ENCODE measurements around the gene ACOX1.

ACOX1 gene

DNA sequence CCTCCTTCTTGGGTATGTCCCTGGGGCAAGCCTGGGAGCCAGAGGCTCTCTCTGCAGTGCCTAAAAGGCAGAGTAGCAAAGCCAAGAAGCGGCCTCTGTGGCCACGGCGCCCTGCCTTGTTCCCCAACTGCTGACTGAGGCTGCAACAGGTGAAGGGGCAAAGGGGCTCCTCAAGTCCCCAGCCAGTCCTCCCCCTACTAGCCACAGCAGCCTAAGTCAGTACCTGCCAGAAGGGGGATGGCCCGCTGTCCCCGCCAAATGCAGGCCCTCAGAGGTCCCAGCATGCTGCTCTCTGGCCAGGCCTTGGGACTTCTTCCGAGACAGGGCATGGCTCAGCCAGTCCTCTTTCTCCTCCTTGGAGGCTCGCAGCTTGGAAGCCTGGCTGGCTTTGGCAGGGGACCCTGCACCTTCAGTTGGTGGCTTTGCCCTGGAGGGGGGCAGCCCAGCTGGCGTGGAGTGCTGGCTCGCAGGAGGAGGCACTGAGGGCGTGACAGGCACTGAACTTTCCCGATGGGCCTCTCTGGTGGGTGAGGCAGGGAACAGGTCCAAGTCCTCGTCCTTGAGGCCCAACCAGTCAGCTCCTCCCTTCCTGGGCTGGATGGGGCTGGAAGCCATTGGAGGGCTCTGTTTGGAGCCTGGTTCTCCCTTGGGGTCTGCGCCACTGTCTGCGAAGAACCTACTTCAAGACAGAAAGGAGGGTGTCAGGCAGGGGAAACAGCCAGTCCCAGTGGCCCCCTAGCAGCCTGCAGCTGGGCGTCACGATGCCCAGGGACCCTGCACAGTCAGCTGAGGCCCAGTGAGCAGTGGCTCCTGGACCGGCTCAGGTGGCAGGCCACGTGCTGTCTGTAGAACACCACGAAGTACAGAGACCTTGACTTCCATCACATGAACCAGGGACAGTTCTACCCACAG lies 55.7 kb downstream of the ACOX1 start:
- Histone ChIP-seq H3K27me3 (ENCODE audit: insufficient read depth, poor library complexity, severe bottlenecking) (no peaks in the 10 kb centered on the region), H3K4me3 (replicated peaks; ENCODE audit: insufficient read depth, low read length) (no peak overlapping the region), H3K27ac (replicated peaks) (no peak overlapping the region)
- DNase-seq (ENCODE audit: low read depth in 1 of 2, low spot score in 1 of 2): no peak
- no peak for TF ChIP-seq CTCF (IDR thresholded peaks at IDR 0.05; ENCODE audit: insufficient read depth, low read length)
- no peak for TF ChIP-seq REST (IDR thresholded peaks at IDR 0.05; ENCODE audit: insufficient replicate concordance, low read depth)
- no peak for TF ChIP-seq SPI1 (IDR thresholded peaks at IDR 0.05; ENCODE audit: borderline replicate concordance, low read depth)

DNA sequence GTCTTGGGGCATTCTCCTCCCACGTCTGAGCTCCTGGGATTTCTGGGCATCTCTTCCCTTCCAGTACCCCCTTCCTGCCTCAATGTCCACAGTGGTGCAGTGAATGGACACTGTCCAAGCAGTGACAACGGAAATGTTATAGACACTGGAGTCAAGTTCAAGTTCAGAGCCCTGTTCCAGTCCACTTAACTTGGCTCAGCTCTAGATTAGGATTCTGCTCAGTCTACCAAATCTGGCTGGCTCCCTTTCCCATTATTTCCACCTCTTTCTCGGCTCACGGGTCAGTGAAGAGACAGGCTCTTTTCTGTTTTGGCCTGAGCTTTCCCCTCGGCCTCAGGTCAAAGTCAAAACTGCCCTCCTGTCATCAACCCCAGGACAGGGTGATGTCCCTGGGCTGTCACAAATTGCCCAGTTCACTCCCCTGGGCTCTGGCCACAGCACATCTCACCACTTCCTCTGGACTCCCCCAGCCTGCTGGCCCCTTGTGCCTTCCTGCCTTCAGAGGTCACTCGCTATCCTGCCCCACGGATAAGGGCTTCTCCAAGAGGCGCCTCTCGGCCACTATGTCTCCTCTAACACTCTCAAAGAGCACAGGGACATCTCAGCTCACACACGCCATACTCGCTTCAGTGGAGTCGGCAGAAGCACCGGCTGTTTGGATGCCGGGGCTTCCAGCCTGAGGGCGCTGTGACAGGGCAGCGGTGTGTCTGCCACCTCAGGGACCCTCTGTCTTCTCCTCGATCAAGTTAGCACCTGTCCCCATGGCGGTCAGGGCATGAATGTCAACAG lies 56.6 kb downstream of the ACOX1 start:
- Histone ChIP-seq H3K4me3 (replicated peaks; ENCODE audit: insufficient read depth, low read length) (no peak overlapping the region), H3K27me3 (ENCODE audit: insufficient read depth, poor library complexity, severe bottlenecking) (no peaks in the 10 kb centered on the region), H3K27ac (replicated peaks) (no peak overlapping the region)
- no peak for DNase-seq (ENCODE audit: low read depth in 1 of 2, low spot score in 1 of 2)
- no peak for TF ChIP-seq POLR2AphosphoS5 (IDR thresholded peaks at IDR 0.05; ENCODE audit: low read depth)
- no peak for TF ChIP-seq CTCF (IDR thresholded peaks at IDR 0.05; ENCODE audit: insufficient read depth, low read length)
- TF ChIP-seq GABPA (IDR thresholded peaks at IDR 0.05; ENCODE audit: low read depth): no peak
- no peak for TF ChIP-seq SPI1 (IDR thresholded peaks at IDR 0.05; ENCODE audit: borderline replicate concordance, low read depth)
- no peak for TF ChIP-seq REST (IDR thresholded peaks at IDR 0.05; ENCODE audit: insufficient replicate concordance, low read depth)

DNA sequence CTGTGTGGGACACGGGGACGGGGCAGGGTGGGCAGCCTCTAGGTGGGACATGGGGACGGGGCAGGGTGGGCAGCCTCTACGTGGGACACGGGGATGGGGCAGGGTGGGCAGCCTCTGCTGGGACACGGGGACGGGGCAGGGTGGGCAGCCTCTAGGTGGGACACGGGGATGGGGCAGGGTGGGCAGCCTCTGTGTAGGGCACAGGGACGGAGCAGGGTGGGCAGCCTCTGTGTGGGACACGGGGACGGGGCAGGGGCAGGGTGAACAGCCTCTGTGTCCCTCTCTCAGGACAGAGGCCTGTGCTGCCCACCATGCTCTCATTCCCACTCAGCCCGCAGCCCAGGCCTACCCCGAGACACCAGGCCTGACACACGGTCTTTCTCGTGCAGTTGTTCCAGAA lies 57.4 kb downstream of the ACOX1 start:
- Histone ChIP-seq H3K27ac (replicated peaks) (no peak overlapping the region), H3K27me3 (ENCODE audit: insufficient read depth, poor library complexity, severe bottlenecking) (no peaks in the 10 kb centered on the region), H3K4me3 (replicated peaks; ENCODE audit: insufficient read depth, low read length) (no peak overlapping the region)
- no peak for DNase-seq (ENCODE audit: low read depth in 1 of 2, low spot score in 1 of 2)
- no peak for TF ChIP-seq GABPA (IDR thresholded peaks at IDR 0.05; ENCODE audit: low read depth)
- TF ChIP-seq POLR2AphosphoS5 (IDR thresholded peaks at IDR 0.05; ENCODE audit: low read depth): no peak
- no peak for TF ChIP-seq CTCF (IDR thresholded peaks at IDR 0.05; ENCODE audit: insufficient read depth, low read length)
- no peak for TF ChIP-seq REST (IDR thresholded peaks at IDR 0.05; ENCODE audit: insufficient replicate concordance, low read depth)
- no peak for TF ChIP-seq SPI1 (IDR thresholded peaks at IDR 0.05; ENCODE audit: borderline replicate concordance, low read depth)

All from HL-60 (cell line).